ENCODE measurements around the gene TMEM150B.

The TMEM150B gene

GRCh38 chr19:55325172-55325571, at the start of gene TMEM150B:
Gene TMEM150B (minus strand): TSS chr19:55325341. CDS start chr19:55321036, 4,305 bp downstream.
- H3K9me3 ChIP-seq (ENCODE audit: control insufficient read depth in 2 of 2, low read length in 2 of 2) = no peaks in the 10 kb centered on the region
- H3K9ac ChIP-seq (ENCODE audit: low read length in 2 of 2) = no peak within 1 kb of the TSS
- H3K27ac ChIP-seq (ENCODE audit: low read length) = no peak within 1 kb of the TSS
- no peaks in the 10 kb centered on the region for H3K4me1 ChIP-seq (ENCODE audit: control insufficient read depth, insufficient read depth, low read length)
- no peak within 1 kb of the TSS for H3K4me3 ChIP-seq (ENCODE audit: low read length in 2 of 2)
- no peaks in the 10 kb centered on the region for H3K36me3 ChIP-seq (ENCODE audit: control insufficient read depth in 2 of 2, insufficient read depth in 2 of 2, low read length in 2 of 2)
- peaks cover 5 to 7% of the 10 kb centered on the region in 2 donors for H3K27me3 ChIP-seq (ENCODE audit: control insufficient read depth in 1 of 2, insufficient read depth in 2 of 2, low read length in 2 of 2)

- Histone ChIP-seq H3K27ac (ENCODE audit: low read length) (no peak overlapping the region), H3K9ac (ENCODE audit: low read length in 2 of 2) (no peak overlapping the region), H3K9me3 (ENCODE audit: control insufficient read depth in 2 of 2, low read length in 2 of 2) (no peaks in the 10 kb centered on the region), H3K36me3 (ENCODE audit: control insufficient read depth in 2 of 2, insufficient read depth in 2 of 2, low read length in 2 of 2) (no peaks in the 10 kb centered on the region), H3K4me1 (ENCODE audit: control insufficient read depth, insufficient read depth, low read length) (peaks cover 5% of the 10 kb centered on the region), H3K4me3 (ENCODE audit: low read length in 2 of 2) (no peak overlapping the region), H3K27me3 (ENCODE audit: control insufficient read depth in 1 of 2, insufficient read depth in 2 of 2, low read length in 2 of 2) (peaks cover 43 to 64% of the 10 kb centered on the region in 2 donors)
Observed at GRCh38 chr19:55373993-55374757, 49.0 kb upstream of the TMEM150B start.

- peaks cover 8% of the 10 kb centered on the region for H3K4me1 ChIP-seq (ENCODE audit: control insufficient read depth, insufficient read depth, low read length)
- H3K9ac ChIP-seq (ENCODE audit: low read length in 2 of 2) = no peak overlapping the region
- H3K27ac ChIP-seq (ENCODE audit: low read length) = no peak overlapping the region
- H3K36me3 ChIP-seq (ENCODE audit: control insufficient read depth in 2 of 2, insufficient read depth in 2 of 2, low read length in 2 of 2) = no peaks in the 10 kb centered on the region
- H3K27me3 ChIP-seq (ENCODE audit: control insufficient read depth in 1 of 2, insufficient read depth in 2 of 2, low read length in 2 of 2) = peaks cover 49 to 71% of the 10 kb centered on the region in 2 donors
- no peaks in the 10 kb centered on the region for H3K9me3 ChIP-seq (ENCODE audit: control insufficient read depth in 2 of 2, low read length in 2 of 2)
- no peak overlapping the region for H3K4me3 ChIP-seq (ENCODE audit: low read length in 2 of 2)
Observed at GRCh38 chr19:55373306-55373992, 48.3 kb upstream of the TMEM150B start.

GRCh38 chr19:55372316-55373081, 47.4 kb upstream of the TMEM150B start:
- Histone ChIP-seq H3K4me3 (ENCODE audit: low read length in 2 of 2) (no peak overlapping the region), H3K27me3 (ENCODE audit: control insufficient read depth in 1 of 2, insufficient read depth in 2 of 2, low read length in 2 of 2) (peaks cover 56 to 73% of the 10 kb centered on the region in 2 donors), H3K4me1 (ENCODE audit: control insufficient read depth, insufficient read depth, low read length) (peaks cover 8% of the 10 kb centered on the region), H3K36me3 (ENCODE audit: control insufficient read depth in 2 of 2, insufficient read depth in 2 of 2, low read length in 2 of 2) (no peaks in the 10 kb centered on the region), H3K9me3 (ENCODE audit: control insufficient read depth in 2 of 2, low read length in 2 of 2) (no peaks in the 10 kb centered on the region), H3K9ac (ENCODE audit: low read length in 2 of 2) (no peak overlapping the region), H3K27ac (ENCODE audit: low read length) (no peak overlapping the region)

GRCh38 chr19:55370305-55370988, 45.3 kb upstream of the TMEM150B start, which contains the start of gene IL11:
Gene IL11 (minus strand): TSS chr19:55370463. CDS start chr19:55370310, 153 bp downstream.
- H3K27me3 ChIP-seq (ENCODE audit: control insufficient read depth in 1 of 2, insufficient read depth in 2 of 2, low read length in 2 of 2) = peaks cover 42 to 60% of the 10 kb centered on the region in 2 donors
- no peaks in the 10 kb centered on the region for H3K9me3 ChIP-seq (ENCODE audit: control insufficient read depth in 2 of 2, low read length in 2 of 2)
- no peak within 1 kb of the TSS for H3K9ac ChIP-seq (ENCODE audit: low read length in 2 of 2)
- peaks cover 8% of the 10 kb centered on the region for H3K4me1 ChIP-seq (ENCODE audit: control insufficient read depth, insufficient read depth, low read length)
- peak within 1 kb of the TSS in 1 of 2 donors; percentile 44 for H3K4me3 ChIP-seq (ENCODE audit: low read length in 2 of 2)
- H3K27ac ChIP-seq (ENCODE audit: low read length) = no peak within 1 kb of the TSS
- H3K36me3 ChIP-seq (ENCODE audit: control insufficient read depth in 2 of 2, insufficient read depth in 2 of 2, low read length in 2 of 2) = no peaks in the 10 kb centered on the region

- Histone ChIP-seq H3K27ac (ENCODE audit: low read length) (no peak overlapping the region), H3K4me3 (ENCODE audit: low read length in 2 of 2) (peak overlapping the region in 1 of 2 donors; percentile 44), H3K36me3 (ENCODE audit: control insufficient read depth in 2 of 2, insufficient read depth in 2 of 2, low read length in 2 of 2) (no peaks in the 10 kb centered on the region), H3K9me3 (ENCODE audit: control insufficient read depth in 2 of 2, low read length in 2 of 2) (no peaks in the 10 kb centered on the region), H3K9ac (ENCODE audit: low read length in 2 of 2) (no peak overlapping the region), H3K27me3 (ENCODE audit: control insufficient read depth in 1 of 2, insufficient read depth in 2 of 2, low read length in 2 of 2) (peaks cover 40 to 55% of the 10 kb centered on the region in 2 donors), H3K4me1 (ENCODE audit: control insufficient read depth, insufficient read depth, low read length) (peaks cover 8% of the 10 kb centered on the region)
Observed at GRCh38 chr19:55369653-55370304, 44.6 kb upstream of the TMEM150B start.

GRCh38 chr19:55368701-55369563, 43.8 kb upstream of the TMEM150B start:
- H3K27me3 ChIP-seq (ENCODE audit: control insufficient read depth in 1 of 2, insufficient read depth in 2 of 2, low read length in 2 of 2) = peaks cover 40 to 47% of the 10 kb centered on the region in 2 donors
- no peaks in the 10 kb centered on the region for H3K36me3 ChIP-seq (ENCODE audit: control insufficient read depth in 2 of 2, insufficient read depth in 2 of 2, low read length in 2 of 2)
- H3K27ac ChIP-seq (ENCODE audit: low read length) = no peak overlapping the region
- no peaks in the 10 kb centered on the region for H3K9me3 ChIP-seq (ENCODE audit: control insufficient read depth in 2 of 2, low read length in 2 of 2)
- peaks cover 8% of the 10 kb centered on the region for H3K4me1 ChIP-seq (ENCODE audit: control insufficient read depth, insufficient read depth, low read length)
- no peak overlapping the region for H3K4me3 ChIP-seq (ENCODE audit: low read length in 2 of 2)
- no peak overlapping the region for H3K9ac ChIP-seq (ENCODE audit: low read length in 2 of 2)

GRCh38 chr19:55368106-55368505, 43.0 kb upstream of the TMEM150B start:
- no peak overlapping the region for H3K27ac ChIP-seq (ENCODE audit: low read length)

GRCh38 chr19:55366790-55367189, 41.6 kb upstream of the TMEM150B start:
- Histone ChIP-seq H3K4me3 (ENCODE audit: low read length in 2 of 2) (no peak overlapping the region), H3K36me3 (ENCODE audit: control insufficient read depth in 2 of 2, insufficient read depth in 2 of 2, low read length in 2 of 2) (no peaks in the 10 kb centered on the region), H3K9ac (ENCODE audit: low read length in 2 of 2) (no peak overlapping the region), H3K27me3 (ENCODE audit: control insufficient read depth in 1 of 2, insufficient read depth in 2 of 2, low read length in 2 of 2) (peaks cover 26 to 31% of the 10 kb centered on the region in 2 donors), H3K9me3 (ENCODE audit: control insufficient read depth in 2 of 2, low read length in 2 of 2) (no peaks in the 10 kb centered on the region), H3K27ac (ENCODE audit: low read length) (no peak overlapping the region), H3K4me1 (ENCODE audit: control insufficient read depth, insufficient read depth, low read length) (peaks cover 8% of the 10 kb centered on the region)

More at GRCh38 chr19:55368106-55368505, 43.0 kb upstream of the TMEM150B start:
- Histone ChIP-seq H3K36me3 (ENCODE audit: control insufficient read depth in 2 of 2, insufficient read depth in 2 of 2, low read length in 2 of 2) (no peaks in the 10 kb centered on the region), H3K9ac (ENCODE audit: low read length in 2 of 2) (no peak overlapping the region), H3K4me3 (ENCODE audit: low read length in 2 of 2) (no peak overlapping the region), H3K9me3 (ENCODE audit: control insufficient read depth in 2 of 2, low read length in 2 of 2) (no peaks in the 10 kb centered on the region), H3K4me1 (ENCODE audit: control insufficient read depth, insufficient read depth, low read length) (peaks cover 8% of the 10 kb centered on the region), H3K27me3 (ENCODE audit: control insufficient read depth in 1 of 2, insufficient read depth in 2 of 2, low read length in 2 of 2) (peaks cover 35 to 43% of the 10 kb centered on the region in 2 donors)

All from stomach smooth muscle (tissue), 2 donors.